Fibroblast of lung (primary cell): ENCODE data around the gene TRIP13.

Experiments
- CTCF ChIP-seq, 2 donors: IDR thresholded peaks in 1 of 2; conservative IDR thresholded peaks in 1 of 2; 1 replicate in 1 of 2; 2 replicates in 1 of 2; pipeline ENCODE4 v1.5.1; 2011 to 2012; ENCODE audit warnings: low read length in 2 of 2, control low read depth in 1 of 2, inconsistent platforms in 1 of 2, low read depth in 1 of 2, mild to moderate bottlenecking in 1 of 2
- EZH2 ChIP-seq: IDR thresholded peaks from 2 replicates; pipeline ENCODE4 v1.5.1; 2012; ENCODE audit warnings: low read length, control low read depth, mild to moderate bottlenecking; ENCODE audit errors: missing control alignments

- TF ChIP-seq CTCF (conservative IDR thresholded peaks at IDR 0.05 in 1 of 2, IDR thresholded peaks at IDR 0.05 in 1 of 2; ENCODE audit: low read depth in 1 of 2, low read length in 2 of 2): no peak
- TF ChIP-seq EZH2: no peak
Measured at GRCh38 chr5:919356-920000, 26.8 kb downstream of the TRIP13 start.
